HG03159 (cell line): ENCODE measurements around the gene CHD6.

Experiments
- ATAC-seq: cut with Tn5 transposase; IDR thresholded peaks from one replicate; pipeline ENCODE4 v1.9.1; 2021; ENCODE audit warnings: mild to moderate bottlenecking, moderate library complexity; ENCODE audit not compliant: unreplicated experiment

CHD6 gene

DNA sequence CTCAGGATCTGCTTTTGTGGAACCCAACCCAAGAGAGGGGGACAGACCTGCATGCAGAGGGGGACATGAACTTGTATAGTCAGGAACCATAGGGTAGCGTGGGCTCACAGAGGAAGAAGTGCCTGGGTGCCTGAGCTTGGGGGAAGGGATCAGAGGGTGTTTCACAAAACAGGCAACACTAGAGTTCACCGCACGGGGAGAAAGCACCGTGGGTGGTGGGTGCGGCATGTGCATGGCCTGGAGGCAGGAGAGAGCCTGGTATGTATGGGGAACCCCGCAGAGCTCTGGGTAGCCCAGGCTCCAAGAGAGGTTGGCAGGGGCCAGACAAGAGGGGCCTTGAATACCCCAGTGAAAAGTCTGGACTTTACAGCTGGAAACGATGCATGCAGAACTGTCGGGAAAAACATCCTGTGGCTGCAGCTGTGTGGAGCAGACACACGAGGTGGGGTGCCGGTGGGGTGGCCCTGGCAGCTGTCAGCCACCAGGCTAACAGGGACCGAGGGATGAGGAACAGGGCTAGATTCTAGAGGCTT is 244.9 kb downstream of the CHD6 start:
- ATAC-seq = no peak

DNA sequence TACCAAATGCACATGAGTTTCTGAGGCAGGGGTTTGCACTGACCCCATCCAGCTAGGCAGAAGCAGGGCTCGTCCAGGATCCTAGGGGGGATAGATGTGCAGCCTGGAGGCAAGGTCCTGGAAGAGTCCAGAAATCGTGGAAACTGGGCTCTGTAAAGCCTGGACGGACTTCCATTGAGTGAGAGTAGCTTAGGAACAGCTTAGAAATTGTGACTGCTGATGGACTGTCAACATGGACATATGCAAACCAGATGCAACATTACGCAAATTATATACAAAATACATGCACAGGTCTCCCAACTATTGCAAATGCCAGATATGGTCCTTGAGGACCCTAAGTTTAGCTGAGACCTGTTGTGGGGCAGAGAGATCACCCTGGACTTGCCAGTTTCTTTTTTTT is 246.8 kb downstream of the CHD6 start:
- no peak for ATAC-seq

DNA sequence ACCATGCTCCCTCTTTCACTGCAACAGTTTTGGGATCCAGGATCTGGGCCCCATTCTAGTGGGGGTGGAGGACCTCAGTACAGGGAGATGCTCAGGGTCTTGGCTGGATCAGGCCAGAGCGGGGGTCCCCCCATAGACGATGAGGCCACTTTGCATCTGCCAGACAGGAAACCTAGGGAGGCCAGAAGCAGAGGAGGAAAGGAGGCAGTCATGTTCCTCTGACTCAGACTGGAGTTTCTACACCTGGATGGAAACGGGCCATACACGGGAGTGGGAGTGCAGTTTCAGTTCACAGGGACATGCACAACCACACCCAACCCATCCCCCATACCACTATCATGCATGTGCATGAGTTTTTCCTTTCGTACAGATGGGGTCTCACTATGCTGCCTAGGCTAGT is 248.0 kb downstream of the CHD6 start:
- ATAC-seq = no peak

DNA sequence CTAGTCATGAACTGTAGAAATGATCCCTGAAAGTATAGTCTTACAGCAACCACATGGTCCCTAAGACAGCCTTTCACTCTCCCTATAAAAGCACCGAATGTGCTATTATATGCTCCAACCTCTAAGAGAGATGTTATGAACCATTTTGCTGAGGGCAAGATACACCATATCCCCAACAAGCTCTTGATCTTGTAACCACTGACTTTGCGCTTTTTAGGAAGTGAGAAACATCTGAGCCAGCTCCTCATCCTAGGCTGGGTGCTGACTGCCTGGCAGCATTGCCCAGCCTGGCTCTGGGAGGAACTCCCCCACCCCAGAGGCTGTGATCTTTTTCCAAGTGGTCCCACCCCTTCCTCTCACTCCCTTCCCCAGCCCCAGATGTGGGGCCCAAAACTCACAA is 248.5 kb downstream of the CHD6 start:
- ATAC-seq = no peak

DNA sequence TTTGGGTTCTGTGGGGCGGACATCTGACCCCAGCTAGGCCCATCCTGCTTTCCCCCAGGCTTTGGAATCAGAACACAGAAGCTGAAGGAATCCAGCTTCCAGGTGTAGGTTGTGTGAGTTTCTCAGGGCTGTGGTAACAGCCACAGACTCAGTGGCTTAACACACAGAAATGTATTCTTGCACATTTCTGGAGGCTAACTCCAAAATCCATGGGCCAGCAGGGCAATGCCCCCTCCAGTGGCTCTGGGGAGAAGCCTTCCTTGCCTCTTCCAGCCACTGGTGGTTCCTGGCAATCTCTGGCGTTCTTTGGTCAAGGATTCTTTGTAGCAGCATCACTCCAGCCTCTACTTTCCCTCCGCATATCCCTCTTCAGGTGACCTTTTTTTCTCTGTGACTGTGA is 250.2 kb downstream of the CHD6 start:
- no peak for ATAC-seq

DNA sequence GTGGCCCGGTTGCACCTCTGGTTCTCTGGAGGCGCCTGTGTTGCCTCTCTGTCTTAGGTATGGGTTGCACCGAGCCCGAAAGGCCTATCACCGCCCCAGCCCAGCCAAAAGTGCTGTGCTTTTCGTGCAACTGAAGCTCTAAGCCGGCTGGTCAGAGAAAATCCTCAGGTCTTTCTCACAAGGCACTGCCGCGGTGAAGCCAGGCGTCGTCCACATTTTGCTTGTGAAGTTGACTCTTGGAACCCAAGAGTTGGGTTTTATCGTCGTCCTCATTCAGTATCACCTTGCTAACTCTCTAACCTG is 250.8 kb downstream of the CHD6 start:
- ATAC-seq = no peak

DNA sequence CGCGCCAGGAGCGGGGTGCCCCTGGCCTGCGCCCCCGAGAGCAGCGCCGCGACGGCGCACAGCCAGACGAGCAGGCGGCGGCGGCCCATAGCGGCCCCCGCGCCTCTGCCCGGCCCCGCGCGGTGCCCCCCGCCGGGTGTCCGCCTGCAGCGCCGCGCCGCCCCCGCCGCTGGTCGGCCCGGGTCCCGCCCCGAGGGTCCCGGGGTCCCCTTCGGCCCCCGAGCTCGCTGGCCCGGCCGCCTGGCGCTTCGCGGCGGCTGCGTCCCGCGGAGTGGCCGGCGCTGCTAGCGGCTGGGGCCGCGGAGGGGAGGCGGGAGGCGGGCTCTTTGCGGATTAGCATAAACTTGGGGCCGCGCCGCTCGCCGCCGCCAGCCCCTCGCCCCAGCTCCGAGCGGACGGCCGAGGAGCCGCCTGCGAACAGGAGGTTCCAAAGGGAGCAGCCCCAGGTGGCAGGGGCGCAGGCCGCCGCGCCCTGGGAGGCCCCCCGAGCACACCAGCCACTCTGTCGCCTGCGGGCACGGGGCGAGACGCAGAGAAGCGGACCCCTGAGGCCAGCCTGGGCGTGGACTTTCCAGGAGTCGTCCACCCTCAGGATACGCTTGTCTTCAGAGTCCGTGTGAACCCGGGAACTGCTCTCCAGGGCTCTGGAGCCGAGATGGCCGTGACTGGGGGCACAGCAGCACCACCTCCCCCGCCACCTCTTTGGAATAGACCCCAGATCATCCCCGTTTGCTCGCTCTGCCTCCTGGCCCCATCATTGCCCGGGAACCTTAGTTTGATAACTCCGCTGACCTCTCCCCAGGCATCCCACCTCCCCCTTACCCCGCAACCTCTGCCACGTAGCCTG is 251.4 kb downstream of the CHD6 start, which contains the start of gene EMILIN3:
Gene EMILIN3, minus strand, starts transcription at position 273 of the 847 bp plus-strand sequence. Its CDS starts 184 bp downstream, at position 89.
- ATAC-seq = no peak

DNA sequence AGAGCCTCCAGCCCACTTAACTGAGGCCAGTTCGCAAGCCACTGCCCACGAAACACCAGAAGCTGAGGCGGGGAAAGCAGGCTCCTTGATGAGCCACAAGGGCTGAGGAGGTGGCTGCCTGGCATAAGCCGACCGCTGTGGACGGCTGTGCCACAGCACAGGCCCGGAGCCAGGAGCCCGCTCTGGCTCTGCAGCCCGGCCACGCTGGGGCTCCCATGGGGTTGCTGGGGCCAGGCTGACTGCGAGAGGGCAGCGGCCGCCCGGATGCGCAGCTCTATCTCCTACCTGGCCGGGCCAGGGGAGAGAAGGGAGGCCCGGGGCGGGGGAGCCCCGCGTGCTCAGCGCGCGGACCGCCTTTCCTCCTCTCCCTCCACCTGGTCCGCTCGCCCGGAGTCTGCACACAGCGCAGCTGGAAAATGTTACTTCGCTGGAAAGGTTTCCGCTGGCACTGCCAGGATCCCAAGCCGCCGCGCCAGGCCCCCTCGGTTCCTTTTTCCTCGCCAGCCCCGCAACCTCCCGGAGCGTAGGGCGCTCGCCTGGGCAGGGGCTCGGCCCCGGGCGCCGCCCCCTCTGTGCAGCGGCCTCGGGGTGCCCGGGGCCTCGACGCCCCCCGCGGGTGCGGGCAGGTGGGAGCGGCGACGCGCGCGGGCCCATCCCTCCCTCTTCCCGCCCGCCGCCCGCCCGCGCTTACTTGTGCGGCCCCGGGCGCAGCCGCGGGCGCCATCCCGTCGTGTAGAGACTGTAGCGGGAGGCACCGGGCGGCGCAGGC is 252.2 kb downstream of the CHD6 start:
- no peak for ATAC-seq

DNA sequence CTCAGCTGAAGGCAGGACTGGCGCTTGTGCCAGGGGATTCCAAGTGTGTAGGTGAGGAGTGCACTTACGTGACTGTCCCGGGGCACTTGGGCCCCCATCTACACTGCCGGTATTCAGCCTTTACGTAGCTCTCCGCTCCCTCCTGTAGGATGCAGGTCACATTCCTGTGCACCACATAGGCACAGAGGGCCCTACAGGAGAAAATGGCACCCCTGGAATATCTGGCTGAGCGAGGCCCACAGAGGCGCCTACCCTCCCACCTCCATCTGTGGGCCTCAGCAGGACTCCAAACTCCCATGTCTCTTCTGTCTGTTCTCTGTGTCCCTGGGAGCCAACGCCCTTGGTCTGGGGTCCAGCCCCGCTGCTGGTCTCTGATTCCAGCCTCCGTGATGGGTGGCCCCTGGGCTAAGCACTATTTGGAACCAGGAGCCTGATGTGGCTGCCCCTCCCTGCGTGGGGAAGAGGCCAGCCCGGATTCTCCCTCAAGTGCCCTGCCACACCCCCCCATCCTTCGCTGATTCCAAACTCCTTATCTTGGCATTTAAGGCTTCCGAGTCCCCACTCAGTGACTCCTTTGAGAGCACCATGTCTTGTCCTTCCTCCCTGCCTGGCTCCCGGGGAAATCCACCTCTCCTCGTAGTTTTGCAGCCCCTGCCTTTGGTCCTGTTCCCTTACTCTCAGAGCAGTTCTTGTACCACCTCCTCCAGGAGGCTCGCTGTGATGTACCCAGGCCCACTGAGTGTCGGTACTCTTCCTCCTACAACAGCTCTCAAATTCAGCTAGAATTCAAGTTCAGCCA is 253.0 kb downstream of the CHD6 start:
- ATAC-seq = no peak

DNA sequence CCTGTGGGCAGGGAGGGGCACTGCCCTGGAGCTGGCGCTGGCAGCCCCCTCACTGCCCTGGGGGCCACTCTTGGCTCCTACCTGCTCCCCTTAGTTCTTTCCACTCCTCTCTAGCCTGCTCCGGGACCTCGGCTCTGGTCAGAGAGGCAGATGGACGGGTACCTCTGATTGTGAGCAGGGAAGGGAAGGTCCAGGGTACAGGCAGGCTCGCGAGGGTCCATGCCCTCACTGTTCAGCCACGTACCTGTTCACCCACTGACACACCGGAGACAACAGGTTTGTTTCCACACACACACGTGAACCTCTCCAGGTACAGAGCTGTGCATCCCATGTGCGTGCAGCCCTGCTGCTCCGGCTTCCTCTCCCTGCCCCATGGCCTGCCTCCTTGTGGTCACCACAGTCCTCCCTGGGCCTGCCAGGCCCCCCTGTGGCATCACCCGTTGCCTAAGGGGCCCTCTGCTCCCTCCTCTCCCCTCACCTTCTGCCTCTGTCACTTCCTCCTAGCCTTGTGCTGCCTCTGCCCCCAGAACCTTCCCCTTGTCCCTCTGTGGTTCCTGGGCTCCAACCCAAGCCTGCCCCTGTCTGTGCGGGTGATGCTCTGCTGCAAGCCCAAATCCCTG is 253.8 kb downstream of the CHD6 start:
- ATAC-seq = no peak

DNA sequence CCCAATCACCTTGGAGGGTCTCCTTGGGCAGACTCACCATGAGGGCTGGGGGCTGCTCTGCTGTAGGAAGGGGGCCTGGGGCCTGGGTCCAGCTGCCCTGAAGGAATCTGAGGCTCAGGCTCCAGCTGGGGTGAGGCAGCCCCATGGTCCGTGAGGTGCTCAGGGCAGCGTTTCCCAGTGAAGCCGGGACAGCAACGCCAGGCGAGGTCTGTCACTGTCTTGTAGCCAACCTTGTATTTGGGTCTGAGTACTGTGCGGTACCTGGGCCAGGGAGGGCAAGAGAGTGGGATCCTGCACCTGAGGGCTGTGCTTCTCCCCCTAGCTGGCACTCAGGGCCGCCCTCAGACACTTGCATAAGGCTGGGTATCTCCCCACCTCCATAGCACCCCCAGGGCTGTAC is 254.6 kb downstream of the CHD6 start:
- no peak for ATAC-seq

DNA sequence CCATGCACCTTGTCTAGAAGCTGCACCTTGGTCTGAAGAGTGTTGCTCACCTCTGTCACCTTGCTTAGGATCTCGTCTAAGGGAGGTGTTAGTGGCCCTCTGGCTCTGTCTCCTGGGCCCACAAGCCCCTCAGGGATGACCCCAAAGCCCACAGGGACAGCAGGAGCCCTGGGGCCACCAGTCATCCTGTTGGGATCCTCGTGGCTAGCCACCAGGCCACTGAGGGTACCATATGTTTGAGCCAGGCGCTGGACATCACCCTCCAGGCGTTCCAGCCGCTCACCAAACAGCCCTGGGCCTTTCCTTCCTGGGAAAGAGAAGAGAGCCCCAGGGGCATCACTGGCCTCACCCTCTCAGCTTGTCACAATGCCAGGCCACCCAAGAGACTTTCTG is 255.4 kb downstream of the CHD6 start:
- ATAC-seq = no peak

DNA sequence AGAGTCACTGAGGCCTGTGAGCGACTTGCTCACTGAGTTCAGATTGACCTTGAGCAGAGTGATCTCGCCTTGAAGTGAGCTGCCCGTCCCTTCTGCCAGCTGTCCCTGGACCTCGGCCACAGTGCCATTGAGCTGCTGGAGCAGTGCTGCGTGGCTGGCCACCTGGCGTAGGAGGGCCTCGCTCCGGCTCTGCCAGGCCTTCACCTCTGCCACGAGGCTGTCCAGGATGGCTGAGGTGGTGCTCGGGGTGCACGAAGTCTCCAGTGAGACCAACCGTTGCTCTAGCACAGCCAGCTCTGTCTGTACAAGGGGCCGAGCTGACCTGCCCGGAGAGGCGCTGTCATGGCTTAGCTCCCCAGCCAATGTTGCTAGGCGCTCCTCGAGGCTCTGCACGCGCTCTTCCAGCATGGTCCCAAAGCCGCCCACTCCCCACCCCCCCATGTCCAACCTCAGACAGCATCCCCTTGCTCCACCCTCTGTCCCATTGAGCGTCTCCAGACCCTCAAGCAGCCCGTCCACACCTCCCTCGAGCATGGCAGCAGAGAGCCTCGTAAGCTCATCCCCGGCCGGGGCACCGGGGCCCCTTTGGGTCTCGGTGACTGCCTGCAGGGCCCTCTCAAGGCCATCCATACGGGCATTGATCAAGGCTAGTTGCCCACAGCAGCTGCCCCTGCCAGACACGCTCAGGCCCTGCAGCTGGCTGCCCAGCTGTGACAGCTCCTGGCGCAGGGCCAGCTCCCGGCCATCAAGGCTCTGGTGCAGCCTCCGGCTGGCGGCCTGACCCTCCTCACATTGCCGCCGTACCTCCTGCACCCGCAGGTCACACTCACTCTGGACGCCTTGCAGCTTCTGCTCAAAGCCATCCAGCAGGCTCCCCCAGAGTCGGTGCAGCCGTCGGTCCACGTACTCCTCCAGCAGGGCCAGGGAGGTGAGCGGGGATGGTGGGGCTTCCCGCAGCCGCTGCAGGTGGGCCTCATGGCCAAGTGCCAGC is 256.1 kb downstream of the CHD6 start:
- ATAC-seq = no peak

DNA sequence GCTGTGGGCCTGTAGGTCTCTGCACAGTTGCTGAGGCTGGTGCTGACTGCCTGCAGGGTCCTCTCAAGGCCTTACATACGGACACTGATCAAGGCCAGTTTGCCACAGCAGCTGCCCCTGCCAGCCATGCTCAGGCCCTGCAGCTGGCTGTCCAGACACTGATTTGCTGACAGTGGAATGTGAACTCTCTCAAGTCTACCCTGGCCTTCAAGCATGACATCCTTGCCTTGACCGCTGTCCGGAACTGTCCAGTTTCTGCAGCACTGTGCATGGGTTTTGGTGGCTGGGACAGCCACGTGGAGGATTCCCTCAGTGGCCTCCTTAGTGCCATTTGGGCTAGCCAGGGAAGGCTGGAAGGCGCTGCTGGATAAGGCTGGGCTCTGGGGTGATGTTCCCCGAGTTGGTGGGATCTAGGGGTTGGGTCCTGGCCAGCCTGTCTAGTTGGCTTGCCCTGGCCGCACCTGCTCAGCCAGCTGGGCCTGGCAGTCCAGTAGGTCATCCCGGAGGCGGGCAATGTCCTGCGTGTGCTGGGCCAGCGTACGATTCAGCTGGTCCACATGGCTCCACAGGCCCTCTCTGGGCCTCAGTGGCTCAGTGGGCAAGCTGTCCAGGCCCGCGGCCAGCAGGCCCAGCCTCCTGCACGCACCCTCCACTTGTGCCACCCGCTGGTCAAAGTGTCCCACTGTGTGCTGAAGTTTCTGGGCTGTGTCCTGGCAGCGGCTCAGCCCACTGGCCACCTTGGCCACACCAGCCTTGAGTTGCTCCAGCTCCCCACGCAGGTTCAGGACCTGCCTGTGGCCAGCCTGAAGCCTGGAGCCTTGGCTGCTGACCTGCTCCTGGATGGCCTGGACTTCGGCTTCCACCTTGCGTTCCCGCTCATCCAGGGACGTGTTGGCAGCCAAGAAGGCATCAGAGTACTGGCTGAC is 257.1 kb downstream of the CHD6 start:
- ATAC-seq = no peak

DNA sequence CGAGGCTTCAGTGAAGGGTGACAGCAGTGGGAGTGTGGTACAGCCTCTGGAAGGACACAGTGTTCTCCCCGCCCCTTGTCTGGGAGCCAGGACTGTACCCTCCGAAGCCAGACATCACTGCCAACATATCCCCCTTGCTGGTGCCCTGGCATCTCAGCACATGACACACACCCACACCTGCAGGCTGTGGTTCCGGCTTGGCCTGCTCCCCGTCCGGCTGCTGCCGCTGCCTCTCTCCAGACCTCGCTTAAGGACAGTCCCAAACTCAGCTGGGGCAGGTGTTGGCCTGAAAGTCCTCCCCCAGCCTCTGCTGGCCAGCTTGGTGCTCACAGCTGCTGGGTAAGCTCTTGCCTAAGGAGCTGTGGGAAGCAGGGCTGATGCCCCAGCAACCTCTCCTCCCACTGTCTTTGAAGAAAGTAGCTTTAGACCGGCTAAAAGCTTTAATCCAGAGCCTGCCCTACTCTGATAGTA is 258.6 kb downstream of the CHD6 start:
- no peak for ATAC-seq

DNA sequence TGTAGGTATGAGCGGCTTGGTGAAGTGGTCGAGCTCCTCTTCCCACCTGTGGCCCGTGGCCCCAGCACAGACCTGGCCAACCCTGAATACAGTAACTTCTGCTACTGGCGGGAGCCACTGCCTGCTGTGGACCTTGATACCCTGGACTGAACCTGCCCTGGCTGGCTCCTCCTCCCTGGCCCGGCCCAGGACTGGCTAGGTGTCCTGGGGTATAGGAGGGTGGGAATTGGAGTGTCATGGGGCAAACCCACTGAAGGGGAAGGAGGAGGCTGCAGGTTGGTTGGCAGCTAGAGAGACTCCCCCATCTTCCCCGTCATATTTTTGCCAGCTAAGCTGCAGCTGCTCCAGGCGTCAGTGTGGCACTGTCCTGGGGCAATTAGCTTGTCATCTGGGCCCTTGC is 259.5 kb downstream of the CHD6 start:
- no peak for ATAC-seq

DNA sequence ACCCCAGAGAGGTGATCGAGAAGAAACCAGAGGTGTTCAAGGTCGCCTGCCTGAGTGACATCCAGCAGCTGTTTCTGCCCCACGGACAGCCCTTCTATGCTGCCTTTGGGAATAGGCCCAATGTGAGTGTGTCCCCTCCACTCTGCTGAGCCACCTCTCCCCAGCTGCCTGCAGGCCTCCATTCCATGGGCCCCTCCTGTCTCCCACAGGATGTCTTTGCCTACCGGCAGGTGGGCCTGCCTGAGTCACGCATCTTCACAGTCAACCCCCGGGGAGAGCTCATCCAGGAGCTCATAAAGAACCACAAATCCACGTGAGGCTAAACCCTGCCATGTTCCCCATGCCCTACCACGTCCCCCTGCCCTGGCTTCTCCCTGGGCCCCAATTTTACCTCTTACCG is 259.9 kb downstream of the CHD6 start:
- ATAC-seq = no peak

DNA sequence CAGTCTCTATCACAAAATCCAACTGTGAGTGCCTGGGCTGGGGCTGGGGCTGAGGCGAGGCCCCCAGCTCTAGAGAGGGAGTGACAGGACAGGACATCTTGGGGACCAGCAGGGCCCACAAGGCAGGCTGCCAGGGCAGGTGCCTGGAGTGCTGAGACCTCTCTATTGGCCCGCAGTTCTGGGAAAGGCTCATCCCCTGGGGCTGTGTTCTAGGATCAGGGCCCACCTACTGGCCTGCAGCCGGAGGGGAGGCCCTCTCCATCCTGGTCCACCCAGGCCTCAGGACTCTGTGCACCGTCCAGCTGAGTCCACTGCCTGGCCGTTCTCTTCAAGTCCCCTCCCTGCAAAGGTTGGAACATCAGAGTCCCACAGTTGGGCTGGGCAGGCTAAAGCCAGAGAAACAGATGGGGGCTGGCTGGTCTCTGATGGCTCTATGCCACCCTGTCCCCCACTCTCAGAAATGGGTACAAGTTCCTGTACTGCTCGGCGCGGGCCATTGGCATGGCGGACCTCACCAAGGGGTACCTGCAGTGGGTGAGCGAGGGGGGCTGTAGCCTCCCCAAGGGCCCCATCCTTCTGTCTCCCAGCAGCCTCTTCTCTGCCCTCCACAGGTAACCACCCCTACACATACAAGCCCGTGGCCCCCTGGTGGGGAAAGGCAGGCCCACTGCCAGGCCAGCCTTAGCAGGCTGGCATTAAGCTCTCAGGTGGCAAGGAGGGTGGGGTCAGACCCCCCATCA is 260.6 kb downstream of the CHD6 start:
- ATAC-seq = no peak
